ENCODE measurements around the gene TTC16. TPM values are rescaled to one million over a fixed set of nuclear protein-coding genes. Genes with fewer than 3 reads are reported as not detected.

TTC16 gene
- total and polyA plus RNA-seq, 5 donors = 0.06 to 0.14 (median 0.13) TPM; not detected in 1

DNA sequence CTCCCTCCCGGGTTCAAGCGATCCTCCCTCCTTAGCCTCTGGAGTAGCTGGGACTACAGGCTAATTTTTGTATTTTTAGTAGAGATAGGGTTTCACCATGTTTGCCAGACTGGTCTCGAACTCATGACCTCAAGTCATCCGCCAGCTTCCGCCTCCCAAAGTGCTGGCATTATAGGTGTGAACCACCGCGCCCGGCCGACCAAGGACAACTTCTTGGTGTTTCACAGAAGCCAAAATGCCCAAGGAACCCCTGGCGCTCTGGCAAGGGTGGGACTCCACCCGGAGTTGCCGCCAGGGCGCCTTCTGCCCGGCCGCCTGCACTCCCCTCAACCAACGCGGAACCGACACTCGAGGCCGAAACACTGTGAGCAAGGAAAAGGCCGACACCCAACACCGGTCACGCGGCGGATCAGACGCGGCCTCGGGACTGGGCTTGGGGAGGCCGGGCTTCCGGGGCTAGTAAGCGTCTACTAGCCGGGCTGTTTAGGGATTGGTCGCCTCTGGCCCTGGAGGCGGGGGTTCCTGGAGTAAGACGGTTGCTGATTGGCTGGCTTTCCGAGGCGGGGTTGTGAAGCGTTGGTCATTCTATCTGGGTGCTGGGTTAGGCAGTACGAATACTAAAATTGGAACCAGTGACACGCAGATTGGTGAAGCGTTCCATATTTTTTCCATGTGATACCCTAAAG, 16.8 kb upstream of the TTC16 start:
- peak overlapping the region; percentile 12 for H3K4me3 ChIP-seq (ENCODE audit: low read length)
- peak; percentile 98 to 99 (median 99) for DNase-seq
- ATAC-seq = peak; percentile 99
- intact Hi-C loops (cut with DNase I) = loop anchor here in 1 of 4 donors (10.0 kb wide), 1 partner anchor 84 kb away; the partner anchor contains the start of gene STXBP1
- H3K9me3 ChIP-seq (ENCODE audit: control insufficient read depth, low read length) = no peaks in the 10 kb centered on the region
- no peaks in the 10 kb centered on the region for H3K4me1 ChIP-seq (ENCODE audit: control insufficient read depth, insufficient read depth, low read length)
- peak overlapping the region; percentile 91 for H3K27ac ChIP-seq (ENCODE audit: low read length)
- no peaks in the 10 kb centered on the region for H3K27me3 ChIP-seq (ENCODE audit: control insufficient read depth, insufficient read depth)
- 11% methylated on average over 41 of the region's 41 CpGs for WGBS

DNA sequence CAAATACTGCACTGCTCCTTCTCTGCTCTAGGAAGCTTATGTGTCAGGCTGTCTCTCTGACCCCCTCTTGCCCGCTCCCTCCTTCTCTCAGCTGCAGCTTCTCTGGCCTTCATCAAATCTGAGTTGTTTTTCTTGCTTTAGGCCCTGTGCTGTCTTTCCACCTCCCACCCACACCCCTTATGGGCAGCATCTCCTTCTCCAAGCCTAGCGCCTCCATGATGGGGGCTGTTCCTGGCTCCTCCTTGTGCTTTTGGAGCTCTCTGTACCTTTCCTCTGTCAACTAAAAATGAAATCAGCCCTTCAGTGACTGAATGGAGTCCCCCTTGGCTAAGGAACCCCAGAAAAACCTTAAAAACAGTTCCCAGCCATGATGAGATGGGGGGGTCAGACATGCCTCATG, 15.7 kb upstream of the TTC16 start:
- WGBS = 95% methylated on average over 2 of the region's 2 CpGs
- ATAC-seq = no peak
- Histone ChIP-seq H3K9me3 (ENCODE audit: control insufficient read depth, low read length) (no peaks in the 10 kb centered on the region), H3K4me3 (ENCODE audit: low read length) (no peak overlapping the region), H3K4me1 (ENCODE audit: control insufficient read depth, insufficient read depth, low read length) (no peaks in the 10 kb centered on the region), H3K27me3 (ENCODE audit: control insufficient read depth, insufficient read depth) (no peaks in the 10 kb centered on the region), H3K27ac (ENCODE audit: low read length) (no peak overlapping the region)
- intact Hi-C loops (cut with DNase I) = no loop called here
- no peak for DNase-seq

GRCh38 chr9:127700594-127701255, 15.2 kb upstream of the TTC16 start:
- WGBS = 76% methylated on average over 5 of the region's 5 CpGs
- intact Hi-C loops (cut with DNase I) = no loop called here

DNA sequence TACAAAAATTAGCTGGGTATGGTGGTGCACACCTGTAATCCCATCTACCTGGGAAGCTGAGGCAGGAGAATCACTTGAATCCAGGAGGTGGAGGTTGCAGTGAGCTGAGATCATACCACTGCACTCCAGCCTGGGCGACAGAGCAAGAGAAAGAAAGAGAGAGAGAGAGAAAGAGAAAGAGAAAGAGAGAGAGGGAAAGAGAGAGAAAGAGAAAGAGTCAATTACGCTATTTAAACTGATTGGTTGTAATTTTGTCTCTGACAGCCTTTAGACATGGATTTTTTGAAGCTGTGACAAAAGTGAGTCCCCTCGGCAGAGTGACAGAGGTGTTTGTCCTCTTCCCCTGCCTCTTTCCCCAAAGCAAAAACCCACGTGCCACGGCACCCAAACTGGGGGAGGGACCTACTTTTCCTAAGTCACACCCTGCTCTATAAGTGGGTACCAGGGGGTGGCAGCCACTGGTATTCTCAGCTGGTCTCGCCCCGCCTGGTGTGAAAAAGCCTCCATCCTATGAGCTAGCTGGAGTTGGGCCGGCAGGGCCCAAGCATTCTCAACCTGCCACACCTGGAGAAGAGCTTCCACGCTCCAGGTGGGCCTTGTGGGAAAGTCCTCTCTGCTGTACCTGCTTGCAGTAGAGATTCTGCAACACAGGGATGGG, 12.5 kb upstream of the TTC16 start:
- Histone ChIP-seq H3K27me3 (ENCODE audit: control insufficient read depth, insufficient read depth) (no peaks in the 10 kb centered on the region), H3K4me1 (ENCODE audit: control insufficient read depth, insufficient read depth, low read length) (no peaks in the 10 kb centered on the region), H3K4me3 (ENCODE audit: low read length) (no peak overlapping the region), H3K27ac (ENCODE audit: low read length) (no peak overlapping the region), H3K9me3 (ENCODE audit: control insufficient read depth, low read length) (no peaks in the 10 kb centered on the region)
- WGBS = 75% methylated on average over 9 of the region's 9 CpGs
- no peak for ATAC-seq
- intact Hi-C loops (cut with DNase I) = no loop called here
- peak in 1 of 3 donors; percentile 43 for DNase-seq

More at GRCh38 chr9:127700594-127701255, 15.2 kb upstream of the TTC16 start:
- DNase-seq = peak in 1 of 3 donors; percentile 1
- ATAC-seq = no peak
- no peaks in the 10 kb centered on the region for H3K27me3 ChIP-seq (ENCODE audit: control insufficient read depth, insufficient read depth)
- no peak overlapping the region for H3K27ac ChIP-seq (ENCODE audit: low read length)
- no peak overlapping the region for H3K4me3 ChIP-seq (ENCODE audit: low read length)
- no peaks in the 10 kb centered on the region for H3K4me1 ChIP-seq (ENCODE audit: control insufficient read depth, insufficient read depth, low read length)
- no peaks in the 10 kb centered on the region for H3K9me3 ChIP-seq (ENCODE audit: control insufficient read depth, low read length)

DNA sequence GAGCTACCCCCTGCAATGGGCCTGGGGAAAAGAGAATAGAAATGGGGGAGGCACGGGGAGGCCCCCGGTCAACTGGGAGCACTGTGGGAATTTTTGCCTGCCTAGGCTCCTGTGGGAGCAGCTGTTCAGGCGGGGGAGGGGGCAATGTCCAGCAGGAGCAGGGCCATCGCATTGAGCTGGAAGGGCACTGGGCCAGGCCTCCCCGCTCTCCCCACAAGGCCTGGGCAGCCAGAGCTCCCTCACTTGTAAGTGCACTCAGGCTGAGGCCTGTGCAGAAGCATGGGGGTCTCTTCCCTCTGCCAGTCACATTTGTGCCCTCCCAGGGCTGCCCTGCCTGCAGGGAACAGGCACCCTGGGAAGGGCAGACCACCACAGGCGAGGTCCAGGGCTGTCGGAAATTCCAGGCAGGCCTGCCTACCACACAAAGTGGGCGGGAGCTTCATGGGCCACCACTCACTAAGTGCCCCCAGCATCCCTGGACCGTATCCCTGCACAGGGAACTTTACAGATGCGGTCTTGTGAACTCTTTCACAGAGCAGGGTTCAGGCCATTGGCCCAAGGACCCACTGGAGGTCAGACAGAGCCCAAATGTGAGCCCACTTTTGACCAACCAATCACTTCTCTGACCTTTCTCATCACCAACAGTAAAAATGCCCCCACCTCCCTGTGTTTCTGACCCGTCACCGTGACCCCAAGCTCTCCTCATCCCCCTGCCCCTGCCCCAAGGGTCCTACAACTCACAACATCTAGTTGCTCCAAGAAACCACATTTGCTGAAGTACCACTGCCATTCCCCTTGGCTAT, 10.1 kb upstream of the TTC16 start:
- Histone ChIP-seq H3K27ac (ENCODE audit: low read length) (no peak overlapping the region), H3K4me3 (ENCODE audit: low read length) (no peak overlapping the region), H3K4me1 (ENCODE audit: control insufficient read depth, insufficient read depth, low read length) (no peaks in the 10 kb centered on the region), H3K9me3 (ENCODE audit: control insufficient read depth, low read length) (no peaks in the 10 kb centered on the region), H3K27me3 (ENCODE audit: control insufficient read depth, insufficient read depth) (no peaks in the 10 kb centered on the region)
- intact Hi-C loops (cut with DNase I) = no loop called here
- DNase-seq (peak in 2 of 3 donors; percentile 57 to 62), ATAC-seq (no peak)
- 80% methylated on average over 12 of the region's 12 CpGs for WGBS

GRCh38 chr9:127706836-127707241, 9.0 kb upstream of the TTC16 start, which contains the start of gene CFAP157:
Gene CFAP157, plus strand, starts transcription at chr9:127706988. Its CDS starts 44 bp downstream, at chr9:127707032.
- H3K27me3 ChIP-seq (ENCODE audit: control insufficient read depth, insufficient read depth) = no peaks in the 10 kb centered on the region
- H3K9me3 ChIP-seq (ENCODE audit: control insufficient read depth, low read length) = no peaks in the 10 kb centered on the region
- no peak within 1 kb of the TSS for H3K4me3 ChIP-seq (ENCODE audit: low read length)
- no peak within 1 kb of the TSS for H3K27ac ChIP-seq (ENCODE audit: low read length)
- intact Hi-C loops (cut with DNase I) = no loop called here
- ATAC-seq = peak; percentile 22 to 34
- WGBS = 55% methylated on average over 11 of the region's 11 CpGs
- no peaks in the 10 kb centered on the region for H3K4me1 ChIP-seq (ENCODE audit: control insufficient read depth, insufficient read depth, low read length)
- DNase-seq = no peak

DNA sequence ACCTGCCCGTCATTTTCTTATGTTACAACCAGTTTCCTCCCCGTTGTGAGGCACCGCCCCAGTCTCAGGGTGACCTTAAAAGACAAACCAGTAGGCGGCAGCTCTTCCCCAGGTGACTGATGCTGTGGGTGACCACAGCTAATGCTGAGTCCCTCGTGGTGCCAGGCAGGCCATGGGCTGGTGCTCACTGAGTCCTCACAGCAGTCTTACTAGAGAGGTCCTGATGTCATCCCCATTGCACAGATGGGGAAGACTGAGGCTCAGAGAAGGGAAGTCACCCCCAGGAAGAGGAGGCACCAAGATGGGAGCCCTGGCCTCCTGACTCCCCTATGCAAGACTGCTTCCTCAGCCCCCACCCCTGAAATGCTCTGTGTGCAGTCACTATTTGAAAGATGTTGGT, 8.1 kb upstream of the TTC16 start:
- WGBS = 54% methylated on average over 5 of the region's 5 CpGs
- H3K27me3 ChIP-seq (ENCODE audit: control insufficient read depth, insufficient read depth) = no peaks in the 10 kb centered on the region
- no peak for DNase-seq
- H3K27ac ChIP-seq (ENCODE audit: low read length) = no peak overlapping the region
- ATAC-seq = no peak
- H3K4me1 ChIP-seq (ENCODE audit: control insufficient read depth, insufficient read depth, low read length) = no peaks in the 10 kb centered on the region
- H3K9me3 ChIP-seq (ENCODE audit: control insufficient read depth, low read length) = no peaks in the 10 kb centered on the region
- no peak overlapping the region for H3K4me3 ChIP-seq (ENCODE audit: low read length)
- intact Hi-C loops (cut with DNase I) = no loop called here

GRCh38 chr9:127708952-127709587, 6.8 kb upstream of the TTC16 start:
- H3K27ac ChIP-seq (ENCODE audit: low read length) = no peak overlapping the region
- no peaks in the 10 kb centered on the region for H3K27me3 ChIP-seq (ENCODE audit: control insufficient read depth, insufficient read depth)
- intact Hi-C loops (cut with DNase I) = no loop called here
- no peaks in the 10 kb centered on the region for H3K4me1 ChIP-seq (ENCODE audit: control insufficient read depth, insufficient read depth, low read length)
- H3K9me3 ChIP-seq (ENCODE audit: control insufficient read depth, low read length) = no peaks in the 10 kb centered on the region
- ATAC-seq = no peak
- no peak overlapping the region for H3K4me3 ChIP-seq (ENCODE audit: low read length)
- WGBS = 90% methylated on average over 8 of the region's 8 CpGs
- DNase-seq = no peak

- 91% methylated on average over 10 of the region's 10 CpGs for WGBS
- no peak for DNase-seq
- no peak overlapping the region for H3K27ac ChIP-seq (ENCODE audit: low read length)
- no peaks in the 10 kb centered on the region for H3K27me3 ChIP-seq (ENCODE audit: control insufficient read depth, insufficient read depth)
- intact Hi-C loops (cut with DNase I) = no loop called here
- no peak for ATAC-seq
- H3K4me1 ChIP-seq (ENCODE audit: control insufficient read depth, insufficient read depth, low read length) = no peaks in the 10 kb centered on the region
- H3K4me3 ChIP-seq (ENCODE audit: low read length) = no peak overlapping the region
- H3K9me3 ChIP-seq (ENCODE audit: control insufficient read depth, low read length) = no peaks in the 10 kb centered on the region
Measured at GRCh38 chr9:127710204-127710783, 5.6 kb upstream of the TTC16 start.

DNA sequence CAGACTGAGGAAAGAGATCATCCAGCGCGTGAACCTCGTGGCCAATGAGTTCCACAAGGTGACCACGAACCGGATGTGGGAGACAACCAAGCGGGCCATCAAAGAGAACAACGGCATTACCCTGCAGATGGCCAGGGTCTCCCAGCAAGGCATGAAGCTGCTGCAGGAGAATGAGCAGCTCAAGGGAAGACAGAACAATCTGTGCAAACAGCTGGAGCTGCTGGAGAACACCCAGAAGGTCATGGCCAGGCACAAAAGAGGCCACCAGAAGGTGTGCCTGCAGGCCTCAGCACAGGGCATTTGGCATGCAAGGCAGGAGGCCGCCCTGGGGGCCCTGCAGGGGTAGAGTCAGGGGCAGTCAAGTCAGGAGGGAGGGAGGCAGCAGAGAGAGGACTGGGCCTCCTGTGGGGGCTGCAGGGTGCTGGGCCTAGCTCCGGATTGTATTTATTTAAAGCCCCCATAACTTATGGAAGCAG, 4.6 kb upstream of the TTC16 start:
- no peaks in the 10 kb centered on the region for H3K9me3 ChIP-seq (ENCODE audit: control insufficient read depth, low read length)
- H3K27ac ChIP-seq (ENCODE audit: low read length) = no peak overlapping the region
- no peaks in the 10 kb centered on the region for H3K4me1 ChIP-seq (ENCODE audit: control insufficient read depth, insufficient read depth, low read length)
- DNase-seq = peak in 1 of 3 donors; percentile 40
- 77% methylated on average over 9 of the region's 9 CpGs for WGBS
- no peak overlapping the region for H3K4me3 ChIP-seq (ENCODE audit: low read length)
- intact Hi-C loops (cut with DNase I) = no loop called here
- no peaks in the 10 kb centered on the region for H3K27me3 ChIP-seq (ENCODE audit: control insufficient read depth, insufficient read depth)
- no peak for ATAC-seq

All from right cardiac atrium (tissue), 5 donors.